ENCODE data around the gene LRRC75A. TPM values are rescaled to one million over a fixed set of nuclear protein-coding genes. Genes with fewer than 3 reads are reported as not detected.

The LRRC75A gene
- total RNA-seq, 2 experiments from 2014 or later = 1.8 to 2.3 TPM

DNA sequence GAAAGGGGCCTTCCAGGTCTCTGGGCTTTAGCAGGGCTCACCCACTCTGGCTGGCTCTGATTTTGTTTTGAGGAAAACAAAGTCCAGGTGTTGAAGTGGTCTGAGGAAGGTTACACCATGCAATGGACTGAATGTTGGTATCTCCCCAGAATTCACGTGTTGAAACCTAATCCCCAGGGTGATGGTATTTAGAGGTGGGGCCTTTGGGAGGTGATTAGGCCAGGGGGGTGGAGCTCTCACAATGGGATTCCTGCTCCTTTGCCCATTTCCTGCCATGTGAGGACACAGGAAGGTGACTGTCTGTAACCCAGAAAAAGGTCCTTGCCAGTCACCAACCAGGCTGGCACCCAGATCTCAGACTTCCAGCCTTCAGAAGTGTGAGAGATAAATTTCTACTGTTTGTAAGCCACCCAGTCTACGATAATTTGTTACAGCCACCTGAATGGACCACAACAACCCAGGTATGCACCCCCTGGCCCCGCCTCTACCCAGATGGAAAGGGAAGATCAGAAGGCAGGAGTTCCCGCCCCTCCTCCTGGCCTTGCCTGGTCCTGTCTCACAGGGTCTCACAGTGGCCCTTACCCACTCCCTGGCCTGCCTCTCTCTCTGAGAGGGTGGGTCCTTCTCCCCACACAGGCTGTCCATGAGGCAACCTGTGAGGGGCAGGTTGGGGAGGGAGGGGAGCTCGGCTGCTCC, 32.0 kb downstream of the LRRC75A start:
- TF ChIP-seq, protein P1, sequence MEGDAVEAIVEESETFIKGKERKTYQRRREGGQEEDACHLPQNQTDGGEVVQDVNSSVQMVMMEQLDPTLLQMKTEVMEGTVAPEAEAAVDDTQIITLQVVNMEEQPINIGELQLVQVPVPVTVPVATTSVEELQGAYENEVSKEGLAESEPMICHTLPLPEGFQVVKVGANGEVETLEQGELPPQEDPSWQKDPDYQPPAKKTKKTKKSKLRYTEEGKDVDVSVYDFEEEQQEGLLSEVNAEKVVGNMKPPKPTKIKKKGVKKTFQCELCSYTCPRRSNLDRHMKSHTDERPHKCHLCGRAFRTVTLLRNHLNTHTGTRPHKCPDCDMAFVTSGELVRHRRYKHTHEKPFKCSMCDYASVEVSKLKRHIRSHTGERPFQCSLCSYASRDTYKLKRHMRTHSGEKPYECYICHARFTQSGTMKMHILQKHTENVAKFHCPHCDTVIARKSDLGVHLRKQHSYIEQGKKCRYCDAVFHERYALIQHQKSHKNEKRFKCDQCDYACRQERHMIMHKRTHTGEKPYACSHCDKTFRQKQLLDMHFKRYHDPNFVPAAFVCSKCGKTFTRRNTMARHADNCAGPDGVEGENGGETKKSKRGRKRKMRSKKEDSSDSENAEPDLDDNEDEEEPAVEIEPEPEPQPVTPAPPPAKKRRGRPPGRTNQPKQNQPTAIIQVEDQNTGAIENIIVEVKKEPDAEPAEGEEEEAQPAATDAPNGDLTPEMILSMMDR (IDR thresholded peaks at IDR 0.05) = no peak
- H3K27ac Mint-ChIP-seq = no peak overlapping the region
- POLR2A ChIA-PET = interaction anchor here (0.6 to 0.9 kb wide), 2 partner anchors 16 to 27 kb away, joined by 3 read pairs; no protein-coding TSS in a partner anchor
- H3K4me1 Mint-ChIP-seq (ENCODE audit: low read depth) = no peaks in the 10 kb centered on the region
- no peaks in the 10 kb centered on the region for H3K27me3 Mint-ChIP-seq
- peaks cover 9% of the 10 kb centered on the region for H3K36me3 Mint-ChIP-seq (ENCODE audit: low read depth)
- no peaks in the 10 kb centered on the region for H3K9me3 Mint-ChIP-seq
- intact Hi-C loops (cut with micrococcal nuclease) = no loop called here
- CTCF ChIA-PET = interaction anchor here (0.7 kb wide), 1 partner anchor 10 kb away, joined by 3 read pairs; no protein-coding TSS in a partner anchor
- DNase-seq = no peak
- no peak for ATAC-seq
- no peak overlapping the region for H3K4me3 Mint-ChIP-seq

DNA sequence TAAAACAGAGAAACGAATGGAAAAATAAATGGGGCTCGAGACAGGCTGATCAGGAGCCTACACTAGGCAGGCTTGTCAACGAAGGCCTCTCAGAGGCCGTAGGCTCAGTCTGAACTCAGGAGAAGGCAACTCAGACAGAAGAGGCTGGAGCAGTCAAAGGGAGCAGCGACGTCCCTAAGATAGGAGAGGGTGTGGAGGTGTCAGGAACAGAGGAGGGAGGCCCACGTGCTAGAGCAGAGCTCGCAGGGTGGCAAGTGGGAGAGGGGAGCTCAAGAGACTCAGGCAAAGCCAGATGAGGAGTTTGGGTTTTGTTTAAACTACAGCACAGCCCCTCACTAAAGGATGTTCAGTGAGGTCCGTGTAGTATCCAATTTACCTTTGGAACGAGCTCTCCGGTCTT, 32.7 kb downstream of the LRRC75A start:
- Mint-ChIP-seq H3K27me3 (no peaks in the 10 kb centered on the region), H3K36me3 (ENCODE audit: low read depth) (peaks cover 9% of the 10 kb centered on the region), H3K9me3 (no peaks in the 10 kb centered on the region), H3K27ac (no peak overlapping the region), H3K4me1 (ENCODE audit: low read depth) (no peaks in the 10 kb centered on the region), H3K4me3 (no peak overlapping the region)
- no peak for DNase-seq
- ATAC-seq = no peak
- ChIA-PET POLR2A (interaction anchor here (0.9 kb wide), 1 partner anchor 15 kb away, joined by 3 read pairs; no protein-coding TSS in a partner anchor), CTCF (interaction anchor here (0.7 kb wide), 1 partner anchor 11 kb away, joined by 3 read pairs; no protein-coding TSS in a partner anchor)
- TF ChIP-seq, protein P1 (IDR thresholded peaks at IDR 0.05) = no peak
- intact Hi-C loops (cut with micrococcal nuclease) = no loop called here

DNA sequence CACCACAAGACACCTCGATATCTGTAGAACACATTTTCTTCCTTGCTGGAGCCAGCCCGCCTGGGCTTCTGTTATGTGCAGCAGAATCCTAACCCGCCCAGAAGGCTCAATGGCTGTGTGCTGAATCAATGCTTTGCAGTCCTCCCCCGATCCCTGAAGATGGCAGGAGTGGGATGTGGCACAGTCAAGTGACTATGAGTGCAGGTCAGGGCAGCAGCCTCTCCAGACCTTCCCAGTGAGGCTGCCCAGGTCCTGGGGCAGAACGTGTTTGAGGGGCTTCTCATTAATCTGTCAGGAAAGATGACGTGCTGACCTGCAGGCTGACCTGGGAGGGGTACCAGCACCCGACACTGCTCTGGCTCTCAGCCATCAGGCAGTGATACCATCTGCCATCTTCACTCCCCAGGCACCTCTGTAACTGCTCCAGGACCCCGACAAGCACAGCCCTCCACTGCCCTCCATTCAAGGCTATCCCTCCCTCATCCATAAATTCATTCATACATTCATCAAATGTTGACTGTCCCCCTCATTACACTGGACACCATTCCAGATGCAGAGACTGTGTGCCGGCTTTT, 35.2 kb downstream of the LRRC75A start:
- H3K36me3 Mint-ChIP-seq (ENCODE audit: low read depth) = peaks cover 13% of the 10 kb centered on the region
- no peaks in the 10 kb centered on the region for H3K9me3 Mint-ChIP-seq
- no peak for ATAC-seq
- no peak overlapping the region for H3K27ac Mint-ChIP-seq
- ChIA-PET POLR2A (no interaction called here), CTCF (no interaction called here)
- intact Hi-C loops (cut with micrococcal nuclease) = no loop called here
- H3K27me3 Mint-ChIP-seq = no peaks in the 10 kb centered on the region
- DNase-seq = no peak
- no peaks in the 10 kb centered on the region for H3K4me1 Mint-ChIP-seq (ENCODE audit: low read depth)
- no peak overlapping the region for H3K4me3 Mint-ChIP-seq
- TF ChIP-seq, protein P1 (IDR thresholded peaks at IDR 0.05) = no peak

DNA sequence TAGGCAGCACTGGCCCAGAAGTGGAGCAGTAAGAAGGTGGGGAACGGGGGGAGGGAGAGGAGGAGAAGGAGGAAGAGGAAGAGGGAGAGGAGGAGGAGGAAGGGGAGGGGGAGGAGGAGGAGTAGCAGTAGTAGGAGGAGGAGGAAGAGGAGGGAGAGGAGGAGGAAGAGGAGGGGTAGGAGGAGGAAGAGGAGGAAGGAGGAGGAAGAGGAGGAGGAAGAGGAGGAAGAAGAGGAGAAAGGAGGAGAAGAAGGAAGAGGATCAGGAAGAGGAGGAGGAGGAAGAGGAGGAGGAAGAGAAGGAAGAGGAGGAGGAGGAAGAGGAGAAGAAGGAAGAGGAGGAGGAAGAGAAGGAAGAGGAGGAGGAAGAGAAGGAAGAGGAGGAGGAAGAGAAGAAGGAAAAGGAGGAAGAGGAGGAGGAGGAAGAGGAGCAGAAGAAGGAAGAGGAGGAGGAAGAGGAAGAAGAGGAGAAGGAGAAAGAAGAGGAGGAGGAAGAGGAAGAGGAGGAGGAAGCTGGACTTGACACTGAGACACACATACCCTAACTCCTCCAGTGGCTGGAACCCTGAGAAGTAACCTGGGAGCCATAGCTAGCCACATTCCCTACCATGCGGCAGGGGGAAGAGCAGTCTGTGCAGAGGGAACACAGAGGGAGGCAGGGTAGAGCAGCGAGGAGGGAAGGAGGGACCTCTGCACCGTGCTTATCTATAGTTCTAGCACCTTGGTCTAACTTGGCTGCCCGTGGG, 35.8 kb downstream of the LRRC75A start:
- no peak overlapping the region for H3K4me3 Mint-ChIP-seq
- intact Hi-C loops (cut with micrococcal nuclease) = no loop called here
- CTCF ChIA-PET = interaction anchor here (1.8 to 5.6 kb wide), 2 partner anchors 11 to 65 kb away, joined by 4 to 116 read pairs; no protein-coding TSS in a partner anchor
- H3K27ac Mint-ChIP-seq = peak overlapping the region; percentile 7
- no peaks in the 10 kb centered on the region for H3K9me3 Mint-ChIP-seq
- H3K4me1 Mint-ChIP-seq (ENCODE audit: low read depth) = no peaks in the 10 kb centered on the region
- no peak for DNase-seq
- H3K27me3 Mint-ChIP-seq = no peaks in the 10 kb centered on the region
- no peak for ATAC-seq
- TF ChIP-seq, protein P1 (IDR thresholded peaks at IDR 0.05) = no peak
- POLR2A ChIA-PET = no interaction called here
- peaks cover 13% of the 10 kb centered on the region for H3K36me3 Mint-ChIP-seq (ENCODE audit: low read depth)

Data from activated CD8-positive, alpha-beta T cell treated with anti-CD3 and anti-CD28 coated beads for 36 hours (primary cell).